ENCODE results near the gene SERAC1. TPM values are rescaled to one million over a fixed set of nuclear protein-coding genes. Genes with fewer than 3 reads are reported as not detected.
A peak's percentile ranks its signal among the peaks of the same experiment; 100 is the strongest.

The SERAC1 gene
- total and polyA plus RNA-seq, 4 donors: 2.0 to 4.4 (median 2.3) TPM

DNA sequence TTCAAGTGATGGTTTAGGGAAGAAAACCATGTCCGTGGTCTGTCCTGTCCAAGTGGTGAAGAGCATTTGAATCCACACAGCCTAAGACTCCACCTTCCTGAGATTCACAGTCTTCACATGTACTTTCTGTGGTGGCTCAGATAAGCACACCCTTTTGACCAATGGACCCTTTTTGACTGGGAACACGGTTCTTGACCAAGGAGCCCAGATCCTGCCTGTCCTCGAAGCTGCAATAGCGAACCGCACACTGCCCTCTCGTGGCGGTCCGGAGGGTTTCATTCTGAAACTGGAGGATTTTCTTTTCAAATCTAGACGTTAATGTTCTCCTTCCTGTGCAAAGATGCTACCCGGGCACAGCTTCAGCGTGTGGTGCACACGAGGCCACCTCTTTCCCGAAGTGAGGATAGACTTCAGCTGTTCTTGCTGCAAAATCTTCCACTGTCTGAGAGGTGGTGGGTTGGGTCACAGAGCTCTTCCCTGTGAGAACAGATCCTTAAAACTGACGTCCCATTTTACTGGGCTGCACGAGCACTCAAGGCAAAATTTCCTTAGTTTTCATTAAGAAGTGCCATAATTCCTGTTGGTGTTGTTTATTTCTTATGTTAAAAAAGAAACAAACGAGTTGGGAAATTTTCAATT lies 95.9 kb downstream of the SERAC1 start:
- WGBS: 24% methylated on average over 16 of the region's 16 CpGs
- DNase-seq (ENCODE audit: low spot score): peak; percentile 69
- Histone ChIP-seq H3K27ac (ENCODE audit: low read depth in 1 of 2, low read length in 2 of 2) (no peak overlapping the region), H3K9me3 (ENCODE audit: control insufficient read depth in 4 of 4, low read length in 3 of 4) (no peaks in the 10 kb centered on the region), H3K9ac (ENCODE audit: low read depth in 1 of 2, low read length in 2 of 2) (no peak overlapping the region), H3K4me1 (ENCODE audit: control insufficient read depth in 4 of 4, insufficient read depth in 4 of 4, low read length in 3 of 4) (no peaks in the 10 kb centered on the region), H3K27me3 (ENCODE audit: control insufficient read depth in 4 of 4, insufficient read depth in 4 of 4, low read length in 3 of 4) (no peaks in the 10 kb centered on the region), H3K36me3 (ENCODE audit: control insufficient read depth in 4 of 4, insufficient read depth in 3 of 4, low read depth in 1 of 4, low read length in 3 of 4) (peaks cover 2 to 30% (median 9%) of the 10 kb centered on the region in 4 donors), H3K4me3 (ENCODE audit: low read depth in 1 of 3, low read length in 3 of 3) (no peak overlapping the region)
- TF ChIP-seq RXRA (IDR thresholded peaks at IDR 0.05) (peak in 1 of 2 donors; percentile 25), RAD21 (IDR thresholded peaks at IDR 0.05) (peak; percentile 98 to 99), CTCF (IDR thresholded peaks at IDR 0.05; ENCODE audit: low read depth, low read length, missing input control) (peak; percentile 85), NR2F2 (IDR thresholded peaks at IDR 0.05) (no peak)

DNA sequence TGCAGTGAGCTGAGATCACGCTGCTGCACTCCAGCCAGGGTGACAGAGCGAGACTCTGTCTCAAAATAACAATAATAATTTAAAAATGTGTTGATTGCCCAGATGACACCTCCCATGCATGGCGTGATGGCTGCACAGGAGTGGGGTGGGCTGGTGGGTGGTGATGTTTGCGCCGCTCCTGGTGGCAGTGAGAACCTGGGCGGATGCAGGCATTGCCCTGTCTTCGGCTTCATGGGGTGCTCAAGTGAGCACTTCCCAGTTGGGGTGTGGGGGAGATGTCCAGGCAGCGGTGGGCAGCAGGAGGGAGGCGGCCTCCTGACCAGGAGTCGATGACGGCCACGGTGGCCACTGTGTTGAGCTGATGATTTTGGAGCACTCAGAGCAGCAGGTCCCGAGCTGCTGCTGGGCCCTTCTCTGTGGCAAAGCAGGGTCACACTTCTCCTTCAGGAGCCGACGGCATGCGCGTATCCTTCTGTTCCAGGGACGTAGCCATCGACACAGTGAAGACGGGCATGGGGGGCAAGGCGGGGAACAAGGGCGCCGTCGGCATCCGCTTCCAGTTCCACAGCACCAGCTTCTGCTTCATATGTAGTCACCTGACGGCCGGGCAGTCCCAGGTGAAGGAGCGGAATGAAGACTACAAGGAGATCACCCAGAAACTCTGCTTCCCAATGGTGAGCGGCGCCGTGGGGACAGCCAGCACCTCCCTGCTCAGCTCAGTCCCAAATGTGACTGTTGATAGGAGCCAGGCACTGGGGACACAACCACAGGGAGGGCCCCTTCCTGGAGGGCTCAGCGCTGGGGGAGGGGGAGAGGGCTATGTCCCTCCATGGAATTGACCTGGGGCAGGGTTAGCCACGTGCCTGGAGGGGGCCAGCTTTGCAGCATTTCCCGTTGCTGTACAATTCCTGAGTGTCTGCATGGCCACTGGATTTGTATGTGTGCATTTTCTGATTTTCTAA lies 96.7 kb downstream of the SERAC1 start:
- peaks cover 2 to 32% (median 8%) of the 10 kb centered on the region in 4 donors for H3K36me3 ChIP-seq (ENCODE audit: control insufficient read depth in 4 of 4, insufficient read depth in 3 of 4, low read depth in 1 of 4, low read length in 3 of 4)
- TF ChIP-seq JUND (IDR thresholded peaks at IDR 0.05) (no peak), FOXA2 (IDR thresholded peaks at IDR 0.05) (no peak), ATF3 (IDR thresholded peaks at IDR 0.05) (no peak), CTCF (IDR thresholded peaks at IDR 0.05; ENCODE audit: low read depth, low read length, missing input control) (no peak), RAD21 (IDR thresholded peaks at IDR 0.05) (no peak), HNF4A (conservative IDR thresholded peaks at IDR 0.05) (no peak), GABPA (IDR thresholded peaks at IDR 0.05 in 1 of 2, conservative IDR thresholded peaks at IDR 0.05 in 1 of 2) (no peak), NR2F2 (IDR thresholded peaks at IDR 0.05) (no peak), HNF4G (IDR thresholded peaks at IDR 0.05) (no peak)
- TF ChIP-seq, protein P1, sequence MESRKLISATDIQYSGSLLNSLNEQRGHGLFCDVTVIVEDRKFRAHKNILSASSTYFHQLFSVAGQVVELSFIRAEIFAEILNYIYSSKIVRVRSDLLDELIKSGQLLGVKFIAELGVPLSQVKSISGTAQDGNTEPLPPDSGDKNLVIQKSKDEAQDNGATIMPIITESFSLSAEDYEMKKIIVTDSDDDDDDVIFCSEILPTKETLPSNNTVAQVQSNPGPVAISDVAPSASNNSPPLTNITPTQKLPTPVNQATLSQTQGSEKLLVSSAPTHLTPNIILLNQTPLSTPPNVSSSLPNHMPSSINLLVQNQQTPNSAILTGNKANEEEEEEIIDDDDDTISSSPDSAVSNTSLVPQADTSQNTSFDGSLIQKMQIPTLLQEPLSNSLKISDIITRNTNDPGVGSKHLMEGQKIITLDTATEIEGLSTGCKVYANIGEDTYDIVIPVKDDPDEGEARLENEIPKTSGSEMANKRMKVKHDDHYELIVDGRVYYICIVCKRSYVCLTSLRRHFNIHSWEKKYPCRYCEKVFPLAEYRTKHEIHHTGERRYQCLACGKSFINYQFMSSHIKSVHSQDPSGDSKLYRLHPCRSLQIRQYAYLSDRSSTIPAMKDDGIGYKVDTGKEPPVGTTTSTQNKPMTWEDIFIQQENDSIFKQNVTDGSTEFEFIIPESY (IDR thresholded peaks at IDR 0.05): no peak
- TF ChIP-seq, protein P2, sequence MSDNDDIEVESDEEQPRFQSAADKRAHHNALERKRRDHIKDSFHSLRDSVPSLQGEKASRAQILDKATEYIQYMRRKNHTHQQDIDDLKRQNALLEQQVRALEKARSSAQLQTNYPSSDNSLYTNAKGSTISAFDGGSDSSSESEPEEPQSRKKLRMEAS (IDR thresholded peaks at IDR 0.05): no peak
- 92% methylated on average over 34 of the region's 34 CpGs for WGBS
- no peaks in the 10 kb centered on the region for H3K27me3 ChIP-seq (ENCODE audit: control insufficient read depth in 4 of 4, insufficient read depth in 4 of 4, low read length in 3 of 4)
- H3K4me3 ChIP-seq (ENCODE audit: low read depth in 1 of 3, low read length in 3 of 3): no peak overlapping the region
- no peak overlapping the region for H3K9ac ChIP-seq (ENCODE audit: low read depth in 1 of 2, low read length in 2 of 2)
- H3K27ac ChIP-seq (ENCODE audit: low read depth in 1 of 2, low read length in 2 of 2): no peak overlapping the region
- no peak for DNase-seq (ENCODE audit: low spot score)
- H3K9me3 ChIP-seq (ENCODE audit: control insufficient read depth in 4 of 4, low read length in 3 of 4): no peaks in the 10 kb centered on the region
- H3K4me1 ChIP-seq (ENCODE audit: control insufficient read depth in 4 of 4, insufficient read depth in 4 of 4, low read length in 3 of 4): no peaks in the 10 kb centered on the region
